Heart right ventricle (tissue), 16 donors: ENCODE results near the gene SOAT2. TPM values are rescaled to one million over a fixed set of nuclear protein-coding genes. Genes with fewer than 3 reads are reported as not detected.
"Not testable (repeated sequence)": the region's sequence is repeated elsewhere in the genome, so short reads cannot be mapped to it uniquely, and the experiment has no call there.

Experiments used
- ATAC-seq, 8 donors: fragments of 200-7000 bp; cut with Tn5 transposase; one replicate each; pipeline ENCODE4 v1.9.1; 2020; ENCODE audit warnings: mild to moderate bottlenecking in 8 of 8, moderate library complexity in 8 of 8, moderate number of reproducible peaks in 1 of 8
- DNase-seq, 2 donors: peaks; one replicate each; pipeline ENCODE4 v3.0.0-alpha.2; 2020
- H3K27ac ChIP-seq, 10 donors: fragments of 200-600 bp; sonication (generic) in 2 of 10; one replicate each; pipeline versions ENCODE4 v1.5.0 to v1.8.0; 2020 to 2022; ENCODE audit warnings: mild to moderate bottlenecking in 3 of 10
- H3K27me3 ChIP-seq, 7 donors: fragments of 200-600 bp; one replicate each; pipeline ENCODE4 v1.8.0; 2021 to 2022; ENCODE audit warnings: mild to moderate bottlenecking in 2 of 7
- H3K36me3 ChIP-seq, 9 donors: fragments of 200-600 bp; sonication (generic) in 1 of 9; one replicate each; pipeline versions ENCODE4 v1.5.0 to v1.8.0; 2020 to 2022; ENCODE audit warnings: mild to moderate bottlenecking in 2 of 9
- H3K4me1 ChIP-seq, 9 donors: fragments of 200-600 bp; sonication (generic) in 1 of 9; one replicate each; pipeline versions ENCODE4 v1.5.0 to v1.8.0; 2020 to 2022; ENCODE audit warnings: mild to moderate bottlenecking in 4 of 9
- H3K4me3 ChIP-seq, 10 donors: fragments of 200-600 bp; sonication (generic) in 2 of 10; one replicate each; pipeline versions ENCODE4 v1.5.0 to v1.8.0; 2020 to 2022; ENCODE audit warnings: mild to moderate bottlenecking in 7 of 10, moderate library complexity in 2 of 10
- H3K9me3 ChIP-seq, 11 donors: fragments of 200-600 bp in 10 of 11; sonication (generic) in 2 of 11; one replicate each; pipeline versions ENCODE4 v1.5.0 to v1.8.0; 2013 to 2022; ENCODE audit warnings: mild to moderate bottlenecking in 2 of 11, control low read depth in 1 of 11, moderate library complexity in 1 of 11
- WGBS, 2 donors: extraction: QIAGEN DNeasy Blood & Tissue Kit; methylation state at CpG; one replicate each; pipeline ENCODE4 v1.1.7; 2013; ENCODE audit warnings: inconsistent platforms in 1 of 2; 5-methylcytosine and 5-hydroxymethylcytosine counted together
- intact Hi-C, 10 donors: fragments of 100-400 bp; cut with DNase I; formaldehyde crosslinking; loops; one replicate each; pipeline versions ENCODE4 v1.11.1 to v1.14.2; 2022
- polyA plus RNA-seq, 2 donors: library from polyadenylated mRNA; stranded (reverse); fragments of 200-250 nt; gene quantifications; one replicate each; pipeline ENCODE4 v1.2.3, GENCODE V29; 2013
- total RNA-seq, 10 donors: library from RNA; stranded (reverse); fragmentation: NEBNext Ultra II Directional in 3 of 10; extraction: Animal tissue kit (Norgen Biotek cat#: 25700) in 3 of 10; gene quantifications; one replicate each; pipeline versions ENCODE4 v1.2.1 to v1.2.4, GENCODE V29; 2021 to 2023
- TF ChIP-seq, protein P1 (sequence below), 9 donors: fragments of 200-600 bp; sonication (generic) in 2 of 9; IDR thresholded peaks; one replicate each; pipeline versions ENCODE4 v1.5.0 to v1.8.0; 2021 to 2022; ENCODE audit warnings: antibody characterized with exemption in 9 of 9, mild to moderate bottlenecking in 5 of 9, moderate library complexity in 1 of 9
- donor health status: Arrhythmogenic right ventricular cardiomyopathy.
- donor health status: ischemic (EF 13 %, LVEDD 7.1; RV severe dilation, severe dysfunction).
- donor health status: healthy with polysubstance abuse.
- donor health status: DM: no; HTN: yes; CAD: no.
- donor health status: DM: no; HTN: no; CAD: no.
- donor health status: ischemic (EF 25% LVEDD 6.9; RV normal size, moderate dysfunction).
- donor health status: ischemic (EF 25% LVEDD 5.7; RV mildly dilated, moderate dysfunction).
- donor health status: healthy.
- donor health status: DM: yes; HTN: yes; CAD: no.
- donor health status: Ischemic cardiomyopathy.
- donor health status: ischemic (EF 35%, LVEDD 5.7; RV mildly dilated, moderate dysfunction).
- donor health status: nonischemic (EF 11% LVEDD 7.7; RV severe dilation, severe dysfunction).
- donor health status: DM: yes; HTN: yes; CAD: no.
- donor health status: PGD.
- donor health status: ischemic (EF 29% LVEDD 5.4; RV normal size, mild dysfunction).
- donor health status: nonischemic (EF 23%, LVEDD 6.1; RV moderate dilation, normal function).

The SOAT2 gene
- total and polyA plus RNA-seq, 12 donors: 0.03 TPM; not detected in 11

DNA sequence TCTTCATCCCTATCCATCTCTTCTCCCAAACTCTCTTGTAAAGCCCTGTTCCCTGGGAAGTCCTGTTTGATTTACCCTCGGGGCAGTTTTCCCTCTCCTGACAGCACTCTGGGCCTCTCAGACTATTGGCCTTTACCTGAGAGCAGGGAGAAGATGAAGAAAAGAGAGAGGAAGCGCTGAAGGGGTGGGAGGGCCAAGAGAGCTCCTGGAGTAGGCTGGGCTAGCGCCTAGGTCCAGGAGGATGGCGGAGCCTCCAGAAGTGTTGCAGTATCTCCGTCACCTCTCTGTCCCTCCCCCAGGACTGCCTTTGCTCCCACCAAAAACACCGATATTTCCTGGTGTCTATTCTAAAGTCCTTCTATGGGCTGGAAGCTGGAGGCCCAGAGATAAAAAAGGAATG lies 11.5 kb upstream of the SOAT2 start:
- Histone ChIP-seq H3K27ac (no peak overlapping the region), H3K27me3 (no peaks in the 10 kb centered on the region), H3K36me3 (no peaks in the 10 kb centered on the region), H3K4me1 (peaks cover 2 to 19% (median 12%) of the 10 kb centered on the region in 9 donors), H3K4me3 (no peak overlapping the region), H3K9me3 (no peaks in the 10 kb centered on the region)
- TF ChIP-seq, protein P1, sequence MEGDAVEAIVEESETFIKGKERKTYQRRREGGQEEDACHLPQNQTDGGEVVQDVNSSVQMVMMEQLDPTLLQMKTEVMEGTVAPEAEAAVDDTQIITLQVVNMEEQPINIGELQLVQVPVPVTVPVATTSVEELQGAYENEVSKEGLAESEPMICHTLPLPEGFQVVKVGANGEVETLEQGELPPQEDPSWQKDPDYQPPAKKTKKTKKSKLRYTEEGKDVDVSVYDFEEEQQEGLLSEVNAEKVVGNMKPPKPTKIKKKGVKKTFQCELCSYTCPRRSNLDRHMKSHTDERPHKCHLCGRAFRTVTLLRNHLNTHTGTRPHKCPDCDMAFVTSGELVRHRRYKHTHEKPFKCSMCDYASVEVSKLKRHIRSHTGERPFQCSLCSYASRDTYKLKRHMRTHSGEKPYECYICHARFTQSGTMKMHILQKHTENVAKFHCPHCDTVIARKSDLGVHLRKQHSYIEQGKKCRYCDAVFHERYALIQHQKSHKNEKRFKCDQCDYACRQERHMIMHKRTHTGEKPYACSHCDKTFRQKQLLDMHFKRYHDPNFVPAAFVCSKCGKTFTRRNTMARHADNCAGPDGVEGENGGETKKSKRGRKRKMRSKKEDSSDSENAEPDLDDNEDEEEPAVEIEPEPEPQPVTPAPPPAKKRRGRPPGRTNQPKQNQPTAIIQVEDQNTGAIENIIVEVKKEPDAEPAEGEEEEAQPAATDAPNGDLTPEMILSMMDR (IDR thresholded peaks at IDR 0.05): no peak
- 82 to 86% methylated on average over 6 of the region's 6 CpGs for WGBS, 2 donors
- intact Hi-C loops: no loop called here
- DNase-seq (no peak), ATAC-seq (no peak)

- Histone ChIP-seq H3K27me3 (peaks cover 0 to 4% (median 0%) of the 10 kb centered on the region in 7 donors), H3K27ac (peak overlapping the region in 3 of 10 donors; percentile 3 to 71 (median 11)), H3K4me1 (peaks cover 10 to 39% (median 33%) of the 10 kb centered on the region in 9 donors), H3K36me3 (no peaks in the 10 kb centered on the region), H3K9me3 (no peaks in the 10 kb centered on the region), H3K4me3 (no peak overlapping the region)
- TF ChIP-seq, protein P1 (IDR thresholded peaks at IDR 0.05): no peak
- ATAC-seq (no peak), DNase-seq (no peak)
- intact Hi-C loops: no loop called here
- 81 to 83% methylated on average over 6 of the region's 6 CpGs for WGBS, 2 donors
Observed at GRCh38 chr12:53093777-53094393, 9.4 kb upstream of the SOAT2 start.

DNA sequence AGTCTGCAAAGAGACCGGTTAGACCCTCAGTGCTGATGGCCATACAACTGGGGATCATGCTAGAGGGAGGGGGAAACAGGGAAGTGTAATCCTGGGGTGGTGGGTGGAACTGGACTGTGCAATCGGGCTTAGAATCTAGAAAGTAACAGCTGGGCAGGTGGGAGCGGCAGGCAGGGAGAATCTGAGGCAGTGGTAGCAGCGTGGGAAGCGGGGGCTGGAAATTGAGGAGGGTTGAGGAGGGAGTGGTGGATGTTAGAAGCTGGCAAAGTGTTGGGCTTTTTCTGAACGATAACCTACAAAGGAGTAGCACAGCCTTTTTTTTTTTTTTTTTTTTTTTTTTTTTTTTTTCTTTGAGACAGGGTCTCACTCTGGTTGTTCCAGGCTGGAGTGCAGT lies 8.9 kb upstream of the SOAT2 start:
- peak overlapping the region in 3 of 10 donors; percentile 3 to 71 (median 11) for H3K27ac ChIP-seq
- intact Hi-C loops: no loop called here
- ATAC-seq (no peak), DNase-seq (no peak)
- WGBS, 2 donors: 80 to 89% methylated on average over 6 of the region's 6 CpGs
- H3K36me3 ChIP-seq: no peaks in the 10 kb centered on the region
- no peaks in the 10 kb centered on the region for H3K9me3 ChIP-seq
- peaks cover 10 to 44% (median 38%) of the 10 kb centered on the region in 9 donors for H3K4me1 ChIP-seq
- peaks cover 0 to 4% (median 0%) of the 10 kb centered on the region in 7 donors for H3K27me3 ChIP-seq
- TF ChIP-seq, protein P1 (IDR thresholded peaks at IDR 0.05): no peak
- H3K4me3 ChIP-seq: no peak overlapping the region

DNA sequence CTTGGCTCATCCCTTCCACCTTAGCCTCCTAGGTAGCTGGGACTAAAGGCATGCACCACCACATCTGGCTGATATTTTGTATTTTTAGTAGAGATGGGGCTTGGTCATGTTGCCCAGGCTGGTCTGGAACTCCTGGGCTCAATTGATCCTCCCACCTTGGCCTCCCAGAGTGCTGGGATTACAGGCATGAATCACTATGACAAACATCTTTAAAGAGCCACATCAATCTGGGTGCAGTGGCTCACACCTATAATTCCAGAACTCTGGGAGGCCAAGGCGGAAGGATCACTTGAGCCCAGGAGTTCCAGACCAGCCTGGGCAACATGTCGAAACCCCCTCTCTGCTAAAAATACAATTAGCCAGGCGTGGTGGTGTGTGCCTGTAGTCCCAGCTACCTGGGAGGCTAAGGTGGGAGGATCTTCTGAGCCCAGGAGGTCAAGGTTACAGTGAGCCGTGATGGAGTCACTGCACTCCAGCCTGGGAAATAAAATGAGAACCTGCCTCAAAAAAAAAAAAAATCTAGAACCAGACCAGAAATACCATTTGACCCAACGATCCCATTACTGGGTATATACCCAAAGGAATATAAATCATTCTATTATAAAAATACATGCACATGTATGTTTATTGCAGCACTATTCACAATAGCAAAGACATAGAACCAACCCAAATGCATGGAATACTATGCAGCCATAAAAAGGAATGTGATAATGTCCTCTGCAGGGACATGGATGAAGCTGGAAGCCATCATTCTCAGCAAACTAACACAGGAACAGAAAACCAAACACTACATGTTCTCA lies 8.3 kb upstream of the SOAT2 start:
- DNase-seq, H3K9me3 ChIP-seq, ATAC-seq, H3K27me3 ChIP-seq, H3K4me3 ChIP-seq, H3K36me3 ChIP-seq: not testable (repeated sequence)
- Histone ChIP-seq H3K4me1 (peaks cover 10 to 50% (median 40%) of the 10 kb centered on the region in 9 donors), H3K27ac (peak overlapping the region in 2 of 10 donors; percentile 89 to 93)
- WGBS, 2 donors: 96 to 98% methylated on average over 5 of the region's 5 CpGs
- intact Hi-C loops: loop anchor here in 2 of 10 donors (5.0 kb wide), 2 partner anchors 33 to 58 kb away; no protein-coding TSS in a partner anchor

GRCh38 chr12:53095596-53095895 lies 7.7 kb upstream of the SOAT2 start:
- not testable (repeated sequence) for H3K4me3 ChIP-seq, ATAC-seq, DNase-seq, H3K9me3 ChIP-seq, H3K27me3 ChIP-seq, H3K36me3 ChIP-seq
- intact Hi-C loops: loop anchor here in 2 of 10 donors (5.0 kb wide), 2 partner anchors 33 to 58 kb away; no protein-coding TSS in a partner anchor
- H3K4me1 ChIP-seq: peaks cover 10 to 50% (median 40%) of the 10 kb centered on the region in 9 donors
- 98% methylated on average over 3 of the region's 3 CpGs for WGBS, 2 donors
- peak overlapping the region in 9 of 10 donors; percentile 64 to 97 (median 91) for H3K27ac ChIP-seq
